T-helper 2 cell (primary cell): Measurements from ENCODE around the gene LINC00237.
A peak's percentile ranks its signal among the peaks of the same experiment; 100 is the strongest.

Experiments used
- DNase-seq, 5 experiments: peaks; one replicate each; pipeline versions ENCODE4 v3.0.0 to v3.0.0-alpha.2; 2012 to 2022

The LINC00237 gene

GRCh38 chr20:21125072-21125848, 19.1 kb upstream of the LINC00237 start:
- DNase-seq, result no peak

- no peak for DNase-seq
These were observed 18.0 kb upstream of the LINC00237 start for GRCh38 chr20:21124190-21124589.

- DNase-seq, result no peak
These were observed 12.6 kb upstream of the LINC00237 start for GRCh38 chr20:21118782-21119181.

- DNase-seq, result no peak
These were observed 12.0 kb upstream of the LINC00237 start for GRCh38 chr20:21118138-21118537.

GRCh38 chr20:21117521-21117920, 11.4 kb upstream of the LINC00237 start:
- no peak for DNase-seq

GRCh38 chr20:21114584-21114983, 8.4 kb upstream of the LINC00237 start:
- no peak for DNase-seq

GRCh38 chr20:21113697-21114096, 7.5 kb upstream of the LINC00237 start:
- no peak for DNase-seq

- no peak for DNase-seq
These were observed 5.3 kb upstream of the LINC00237 start for GRCh38 chr20:21111416-21111815.

GRCh38 chr20:21110811-21111210, 4.7 kb upstream of the LINC00237 start:
- DNase-seq, result no peak

- no peak for DNase-seq
These were observed 3.0 kb upstream of the LINC00237 start for GRCh38 chr20:21109144-21109543.

GRCh38 chr20:21105429-21106170, 558 bp downstream of the LINC00237 start:
- DNase-seq, result no peak

GRCh38 chr20:21104921-21105320, 1.2 kb downstream of the LINC00237 start:
- no peak for DNase-seq

- no peak for DNase-seq
These were observed 1.7 kb downstream of the LINC00237 start for GRCh38 chr20:21104466-21104761.

GRCh38 chr20:21103582-21104465, 2.3 kb downstream of the LINC00237 start:
- no peak for DNase-seq

GRCh38 chr20:21102603-21103311, 3.4 kb downstream of the LINC00237 start:
- DNase-seq, result peak in 3 of 5 experiments; percentile 14 to 57 (median 37)

GRCh38 chr20:21101932-21102575, 4.1 kb downstream of the LINC00237 start:
- no peak for DNase-seq

- no peak for DNase-seq
These were observed 4.7 kb downstream of the LINC00237 start for GRCh38 chr20:21101453-21101931.

GRCh38 chr20:21100578-21101452, 5.3 kb downstream of the LINC00237 start:
- peak in 1 of 5 experiments; percentile 38 for DNase-seq

GRCh38 chr20:21099751-21100577, 6.2 kb downstream of the LINC00237 start:
- DNase-seq, result peak in 4 of 5 experiments; percentile 17 to 53 (median 37)
